Stomach (tissue), 9 donors: Measurements from ENCODE around the gene SH3RF2. TPM values are rescaled to one million over a fixed set of nuclear protein-coding genes. Genes with fewer than 3 reads are reported as not detected.

Experiments used
- DNase-seq, 2 donors: peaks; one replicate each; pipeline versions ENCODE4 v3.0.0 to v3.0.0-alpha.2; 2013 to 2019
- H3K27ac ChIP-seq, 5 donors: fragments of 200-600 bp in 4 of 5; sonication (generic) in 4 of 5; one replicate each; pipeline ENCODE4 v1.5.1; 2013 to 2019; ENCODE audit warnings: mild to moderate bottlenecking in 1 of 5, moderate library complexity in 1 of 5
- H3K27me3 ChIP-seq, 3 donors: fragments of 200-600 bp; sonication (generic); one replicate each; pipeline ENCODE4 v1.5.1; 2017 to 2019; ENCODE audit warnings: mixed run types in 1 of 3
- H3K36me3 ChIP-seq, 4 donors: fragments of 200-600 bp; sonication (generic); 1 replicate in 3 of 4; 2 replicates in 1 of 4; pipeline ENCODE4 v1.5.1; 2016 to 2019
- H3K4me1 ChIP-seq, 4 donors: fragments of 200-600 bp; sonication (generic); one replicate each; pipeline ENCODE4 v1.5.1; 2016 to 2019
- H3K4me3 ChIP-seq, 4 donors: fragments of 200-600 bp; sonication (generic) in 3 of 4; one replicate each; pipeline ENCODE4 v1.5.1; 2016 to 2019; ENCODE audit warnings: mild to moderate bottlenecking in 1 of 4
- H3K9me3 ChIP-seq, 4 donors: fragments of 200-600 bp; sonication (generic); one replicate each; pipeline ENCODE4 v1.5.1; 2016 to 2019
- EP300 ChIP-seq: sonication (generic); formaldehyde crosslinking; IDR thresholded peaks from one replicate; pipeline ENCODE4 v1.6.1; 2017; ENCODE audit warnings: antibody characterized with exemption
- POLR2A ChIP-seq, 4 donors: fragments of 450-650 bp; IDR thresholded peaks; one replicate each; pipeline ENCODE4 v1.6.1; 2016; ENCODE audit warnings: antibody characterized with exemption in 4 of 4, control low read depth in 2 of 4, mild to moderate bottlenecking in 1 of 4, moderate library complexity in 1 of 4
- POLR2AphosphoS5 ChIP-seq, 3 donors: sonication (generic); formaldehyde crosslinking; IDR thresholded peaks; one replicate each; pipeline ENCODE4 v1.6.1; 2016; ENCODE audit warnings: antibody characterized with exemption in 3 of 3
- WGBS, 5 donors: extraction: QIAGEN DNeasy Blood & Tissue Kit in 3 of 5; methylation state at CpG; one replicate each; pipeline versions ENCODE4 v1.1.5 to v1.1.7; 2013 to 2018; 5-methylcytosine and 5-hydroxymethylcytosine counted together
- intact Hi-C: fragments of 100-400 bp; cut with DNase I; formaldehyde crosslinking; loops from one replicate; pipeline ENCODE4 v1.15.1; 2023; ENCODE audit warnings: low total_unique reads
- polyA plus RNA-seq, 3 donors: library from polyadenylated mRNA; stranded (reverse); fragments of 200-250 nt; gene quantifications; one replicate each; pipeline ENCODE4 v1.2.3, GENCODE V29; 2013
- total RNA-seq, 5 donors: library from RNA; depleted of rRNA; stranded (reverse); fragments of >200 nt; gene quantifications; one replicate each; pipeline versions ENCODE4 v1.1.0 to v1.2.3, GENCODE V29; 2014 to 2016
- TF ChIP-seq, protein P1 (sequence below), 7 experiments: fragments of 450-650 bp in 4 of 7; fragments of 200-600 bp in 3 of 7; sonication (generic) in 3 of 7; IDR thresholded peaks; one replicate each; pipeline ENCODE4 v1.5.1; 2016 to 2019; ENCODE audit warnings: antibody characterized with exemption in 7 of 7, control low read depth in 2 of 7, mild to moderate bottlenecking in 1 of 7
- donor health status: healthy with polysubstance abuse.
- donor health status: Bipolar disorder and iron deficiency.
- donor health status: healthy.

The SH3RF2 gene
- total and polyA plus RNA-seq, 8 donors, result 20.8 to 62.0 (median 40.7) TPM

DNA sequence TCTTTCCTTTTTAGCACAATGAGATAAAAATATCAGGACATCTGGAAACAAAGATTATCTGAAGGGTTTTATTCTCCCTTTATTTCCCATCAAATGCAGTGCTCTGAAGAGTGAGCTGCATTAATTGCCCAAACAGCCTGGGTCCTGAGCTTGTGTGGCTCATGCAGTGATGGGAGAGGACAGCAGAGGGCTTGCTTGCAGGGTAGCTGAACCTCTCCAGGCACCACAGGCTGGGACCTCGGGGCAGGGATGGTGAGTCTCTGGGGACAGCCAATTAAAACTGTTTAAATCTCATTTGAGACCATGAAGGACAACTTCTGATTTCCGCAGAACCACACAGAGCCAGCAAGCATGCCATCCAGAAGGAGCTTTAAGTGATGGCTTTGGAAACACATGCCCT, 97.7 kb downstream of the SH3RF2 start:
- intact Hi-C loops, result no loop called here
- TF ChIP-seq EP300 (no peak), POLR2A (IDR thresholded peaks at IDR 0.05) (no peak), POLR2AphosphoS5 (IDR thresholded peaks at IDR 0.05) (no peak)
- TF ChIP-seq, protein P1, sequence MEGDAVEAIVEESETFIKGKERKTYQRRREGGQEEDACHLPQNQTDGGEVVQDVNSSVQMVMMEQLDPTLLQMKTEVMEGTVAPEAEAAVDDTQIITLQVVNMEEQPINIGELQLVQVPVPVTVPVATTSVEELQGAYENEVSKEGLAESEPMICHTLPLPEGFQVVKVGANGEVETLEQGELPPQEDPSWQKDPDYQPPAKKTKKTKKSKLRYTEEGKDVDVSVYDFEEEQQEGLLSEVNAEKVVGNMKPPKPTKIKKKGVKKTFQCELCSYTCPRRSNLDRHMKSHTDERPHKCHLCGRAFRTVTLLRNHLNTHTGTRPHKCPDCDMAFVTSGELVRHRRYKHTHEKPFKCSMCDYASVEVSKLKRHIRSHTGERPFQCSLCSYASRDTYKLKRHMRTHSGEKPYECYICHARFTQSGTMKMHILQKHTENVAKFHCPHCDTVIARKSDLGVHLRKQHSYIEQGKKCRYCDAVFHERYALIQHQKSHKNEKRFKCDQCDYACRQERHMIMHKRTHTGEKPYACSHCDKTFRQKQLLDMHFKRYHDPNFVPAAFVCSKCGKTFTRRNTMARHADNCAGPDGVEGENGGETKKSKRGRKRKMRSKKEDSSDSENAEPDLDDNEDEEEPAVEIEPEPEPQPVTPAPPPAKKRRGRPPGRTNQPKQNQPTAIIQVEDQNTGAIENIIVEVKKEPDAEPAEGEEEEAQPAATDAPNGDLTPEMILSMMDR (IDR thresholded peaks at IDR 0.05), result no peak
- no peak overlapping the region for H3K4me3 ChIP-seq
- no peak overlapping the region for H3K27ac ChIP-seq
- no peak for DNase-seq
- H3K36me3 ChIP-seq, result no peaks in the 10 kb centered on the region
- no peaks in the 10 kb centered on the region for H3K27me3 ChIP-seq
- 66 to 92% (median 90%) methylated on average over 2 of the region's 2 CpGs for WGBS, 5 donors
- peaks cover 0 to 9% (median 0%) of the 10 kb centered on the region in 4 donors for H3K4me1 ChIP-seq
- no peaks in the 10 kb centered on the region for H3K9me3 ChIP-seq

DNA sequence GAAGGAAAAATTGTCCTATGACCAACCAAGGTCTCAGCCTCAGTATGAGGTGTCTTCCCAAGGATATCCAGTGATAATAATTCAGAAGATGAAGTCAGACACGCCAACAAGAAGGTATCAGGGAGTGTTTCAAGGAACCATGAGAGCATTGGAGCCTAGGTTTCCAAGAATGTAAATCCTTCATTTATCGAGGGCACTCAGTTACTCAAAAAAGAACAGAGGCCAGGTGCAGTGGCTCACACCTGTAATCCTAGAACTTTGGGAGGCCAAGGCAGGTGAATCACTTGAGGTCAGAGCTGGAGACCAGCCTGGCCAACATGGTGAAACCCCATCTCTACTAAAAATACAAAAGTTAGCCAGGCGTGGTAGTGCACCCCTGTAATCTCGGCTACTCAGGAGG, 98.2 kb downstream of the SH3RF2 start:
- 70 to 93% (median 90%) methylated on average over 4 of the region's 4 CpGs for WGBS, 5 donors
- intact Hi-C loops, result no loop called here

DNA sequence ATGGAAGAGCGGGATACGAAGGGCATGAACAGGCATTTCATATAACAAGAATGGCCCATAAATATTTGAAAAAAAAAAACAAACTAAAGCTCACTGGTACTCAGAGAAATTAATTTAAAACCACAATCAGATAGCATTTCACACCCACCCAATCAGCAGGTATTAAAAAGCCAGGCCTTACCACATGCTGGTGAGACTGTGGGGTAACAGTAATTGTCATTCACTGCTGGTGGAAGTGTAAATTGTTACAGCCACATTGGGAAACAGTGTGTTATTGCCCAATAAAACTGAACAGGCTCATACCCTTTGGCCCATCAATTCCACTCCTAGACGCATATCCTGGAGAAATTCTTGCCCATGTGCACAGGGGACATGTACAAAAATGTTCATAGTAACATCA, 103.0 kb downstream of the SH3RF2 start:
- Histone ChIP-seq H3K27me3 (no peaks in the 10 kb centered on the region), H3K27ac (no peak overlapping the region), H3K4me1 (peaks cover 0 to 30% (median 17%) of the 10 kb centered on the region in 4 donors), H3K9me3 (no peaks in the 10 kb centered on the region), H3K36me3 (no peaks in the 10 kb centered on the region), H3K4me3 (no peak overlapping the region)
- intact Hi-C loops, result no loop called here
- 53 to 91% (median 70%) methylated on average over 3 of the region's 3 CpGs for WGBS, 5 donors
- DNase-seq, result no peak
- TF ChIP-seq, protein P1 (IDR thresholded peaks at IDR 0.05), result no peak
- TF ChIP-seq POLR2AphosphoS5 (IDR thresholded peaks at IDR 0.05) (no peak), POLR2A (IDR thresholded peaks at IDR 0.05) (no peak), EP300 (no peak)

More for the DNA sequence above, 98.2 kb downstream of the SH3RF2 start:
- Histone ChIP-seq H3K36me3 (no peaks in the 10 kb centered on the region), H3K27me3 (no peaks in the 10 kb centered on the region), H3K27ac (no peak overlapping the region), H3K4me1 (peaks cover 0 to 7% (median 0%) of the 10 kb centered on the region in 4 donors), H3K4me3 (no peak overlapping the region), H3K9me3 (no peaks in the 10 kb centered on the region)
- no peak for DNase-seq
- no peak for TF ChIP-seq POLR2AphosphoS5 (IDR thresholded peaks at IDR 0.05)
- TF ChIP-seq, protein P1 (IDR thresholded peaks at IDR 0.05), result no peak
- TF ChIP-seq POLR2A (IDR thresholded peaks at IDR 0.05), result no peak
- TF ChIP-seq EP300, result no peak

DNA sequence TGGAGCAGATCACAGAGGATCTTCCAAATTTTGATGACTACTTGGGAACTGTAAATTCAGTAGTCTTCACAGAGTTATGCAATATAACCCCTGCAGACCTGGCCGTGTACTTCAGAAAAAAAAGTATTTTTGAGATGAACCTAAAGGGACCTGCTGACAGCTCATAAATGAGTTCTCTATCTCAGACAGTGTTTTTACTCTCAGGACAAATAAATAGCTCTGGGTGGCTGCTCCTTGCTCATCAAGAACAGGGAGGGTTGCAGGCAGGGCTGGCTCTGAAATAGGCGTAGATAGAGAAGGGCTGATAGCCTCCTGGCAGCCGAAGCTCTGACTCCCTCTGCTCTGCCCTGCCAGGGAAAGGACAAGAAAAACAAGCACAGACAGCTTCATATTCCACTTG, 104.1 kb downstream of the SH3RF2 start:
- no peaks in the 10 kb centered on the region for H3K27me3 ChIP-seq
- DNase-seq, result peak in 1 of 2 donors; percentile 51
- no peaks in the 10 kb centered on the region for H3K9me3 ChIP-seq
- H3K27ac ChIP-seq, result peak overlapping the region in 2 of 5 donors; percentile 13 to 20
- intact Hi-C loops, result no loop called here
- peaks cover 0 to 30% (median 17%) of the 10 kb centered on the region in 4 donors for H3K4me1 ChIP-seq
- TF ChIP-seq POLR2A (IDR thresholded peaks at IDR 0.05), result no peak
- TF ChIP-seq POLR2AphosphoS5 (IDR thresholded peaks at IDR 0.05), result no peak
- no peak for TF ChIP-seq EP300
- TF ChIP-seq, protein P1 (IDR thresholded peaks at IDR 0.05), result no peak
- 16 to 67% (median 39%) methylated on average over 3 of the region's 3 CpGs for WGBS, 5 donors
- no peaks in the 10 kb centered on the region for H3K36me3 ChIP-seq
- H3K4me3 ChIP-seq, result no peak overlapping the region
